ENCODE data around the gene ETV3L.

The ETV3L gene

DNA sequence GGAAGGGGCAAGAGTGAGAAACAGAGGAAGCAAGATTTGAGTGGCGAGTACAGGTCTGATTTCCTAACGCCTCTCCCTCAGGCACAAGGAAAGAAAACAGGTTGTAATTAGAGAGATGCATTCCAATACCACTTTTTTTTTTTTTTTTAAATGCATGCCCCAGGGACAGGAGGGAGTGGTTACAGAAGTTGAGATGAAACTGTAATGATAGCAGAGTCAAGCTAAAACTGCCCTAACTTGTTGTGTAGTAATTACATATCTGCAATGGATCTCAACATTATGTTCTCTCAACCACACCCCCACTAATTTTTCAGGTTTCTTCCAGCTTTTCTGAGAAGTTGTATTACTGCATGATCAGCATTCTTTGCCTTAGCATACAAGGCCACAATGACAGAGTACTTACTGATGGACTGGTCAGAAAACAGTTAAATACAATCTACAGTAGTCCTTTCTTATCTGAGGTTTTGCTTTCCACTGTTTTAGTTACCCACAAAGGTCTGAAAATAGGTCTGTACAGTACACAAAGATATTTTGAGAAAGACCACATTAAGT lies 33.1 kb upstream of the ETV3L start:
- DNase-seq (ENCODE audit: low read depth in 3 of 3, low spot score in 1 of 3), result no peak

DNA sequence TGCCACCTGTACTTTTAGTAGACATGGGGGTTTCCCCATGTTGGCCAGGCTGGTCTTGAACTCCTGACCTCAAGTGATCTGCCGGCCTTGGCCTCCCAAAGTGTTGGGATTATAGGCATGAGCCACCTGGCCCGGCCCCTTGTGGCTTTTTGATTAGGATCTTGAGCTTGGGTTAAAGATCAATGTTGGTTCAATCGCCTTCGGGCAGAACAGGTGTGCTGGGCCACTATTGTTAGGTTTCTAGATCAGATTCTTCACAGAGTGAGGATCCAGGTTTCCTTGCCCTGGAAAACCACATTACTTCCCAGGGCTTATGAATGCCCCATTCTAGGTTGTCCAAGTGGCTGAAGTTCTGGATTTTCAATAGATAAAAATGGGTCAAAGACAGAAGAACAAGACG lies 32.5 kb upstream of the ETV3L start:
- DNase-seq (ENCODE audit: low read depth in 3 of 3, low spot score in 1 of 3), result no peak

- DNase-seq (ENCODE audit: low read depth in 3 of 3, low spot score in 1 of 3), result no peak
Measured at GRCh38 chr1:157131281-157131680, 31.7 kb upstream of the ETV3L start.

GRCh38 chr1:157124855-157125254 lies 25.2 kb upstream of the ETV3L start:
- DNase-seq (ENCODE audit: low read depth in 3 of 3, low spot score in 1 of 3), result no peak

DNA sequence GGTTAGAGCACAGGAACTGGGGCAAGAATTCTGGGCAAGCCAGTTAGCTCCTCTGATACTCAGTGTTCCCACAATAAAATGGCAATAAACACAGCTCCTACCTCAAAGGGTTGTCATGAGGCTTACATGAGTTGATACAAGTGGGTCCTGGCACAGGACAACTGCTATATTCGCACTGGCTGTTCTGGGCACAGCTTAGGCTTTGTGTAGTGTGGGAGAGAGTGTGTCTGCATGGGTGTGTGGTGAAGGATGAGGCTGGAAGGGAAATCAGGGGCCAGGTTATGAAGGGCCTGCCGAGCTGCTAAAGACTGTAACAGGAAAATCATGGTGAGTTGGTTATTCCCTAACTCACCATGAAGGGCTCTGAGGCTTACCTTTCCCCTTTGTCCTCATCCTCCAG lies 19.8 kb upstream of the ETV3L start:
- DNase-seq (ENCODE audit: low read depth in 3 of 3, low spot score in 1 of 3), result no peak

DNA sequence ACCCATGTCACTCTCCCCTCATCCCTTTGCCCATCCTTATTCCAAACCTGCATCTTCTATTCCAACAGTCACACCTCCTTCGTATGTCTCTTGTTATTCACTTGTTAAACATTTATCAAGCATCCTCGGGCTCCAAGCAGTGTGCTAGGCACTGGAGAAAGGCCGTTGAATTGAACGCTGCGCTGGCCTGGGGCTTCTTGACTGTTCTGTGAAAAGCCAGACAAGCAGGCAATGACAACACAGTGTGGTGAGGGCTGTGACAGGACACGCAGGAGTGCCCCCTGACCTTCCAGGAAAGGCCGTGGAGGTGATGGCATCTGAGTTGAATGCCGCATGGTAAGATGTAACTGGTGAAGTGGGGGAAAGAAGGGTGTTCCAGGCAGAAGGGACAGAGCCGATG lies 19.4 kb upstream of the ETV3L start:
- DNase-seq (ENCODE audit: low read depth in 3 of 3, low spot score in 1 of 3), result no peak

- DNase-seq (ENCODE audit: low read depth in 3 of 3, low spot score in 1 of 3), result no peak
Measured at GRCh38 chr1:157117527-157118057, 18.0 kb upstream of the ETV3L start.

DNA sequence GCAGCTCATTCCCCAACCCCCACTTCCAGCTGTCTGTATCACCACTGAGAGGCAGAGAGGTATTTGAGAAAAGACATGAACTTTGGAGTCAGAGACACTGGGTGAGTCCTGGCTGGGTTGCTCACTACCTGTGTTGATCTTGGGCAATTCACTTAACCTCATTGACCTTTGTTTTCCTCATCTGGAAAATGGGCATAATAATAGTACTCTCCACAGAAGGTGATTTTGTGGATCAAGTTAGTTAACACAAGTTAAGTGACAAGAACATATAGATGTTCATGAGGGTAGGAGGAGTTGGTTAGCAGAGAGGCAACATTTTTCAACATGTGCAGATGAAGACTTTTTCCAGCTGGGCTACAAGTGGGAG lies 17.1 kb upstream of the ETV3L start:
- DNase-seq (ENCODE audit: low read depth in 3 of 3, low spot score in 1 of 3), result no peak

DNA sequence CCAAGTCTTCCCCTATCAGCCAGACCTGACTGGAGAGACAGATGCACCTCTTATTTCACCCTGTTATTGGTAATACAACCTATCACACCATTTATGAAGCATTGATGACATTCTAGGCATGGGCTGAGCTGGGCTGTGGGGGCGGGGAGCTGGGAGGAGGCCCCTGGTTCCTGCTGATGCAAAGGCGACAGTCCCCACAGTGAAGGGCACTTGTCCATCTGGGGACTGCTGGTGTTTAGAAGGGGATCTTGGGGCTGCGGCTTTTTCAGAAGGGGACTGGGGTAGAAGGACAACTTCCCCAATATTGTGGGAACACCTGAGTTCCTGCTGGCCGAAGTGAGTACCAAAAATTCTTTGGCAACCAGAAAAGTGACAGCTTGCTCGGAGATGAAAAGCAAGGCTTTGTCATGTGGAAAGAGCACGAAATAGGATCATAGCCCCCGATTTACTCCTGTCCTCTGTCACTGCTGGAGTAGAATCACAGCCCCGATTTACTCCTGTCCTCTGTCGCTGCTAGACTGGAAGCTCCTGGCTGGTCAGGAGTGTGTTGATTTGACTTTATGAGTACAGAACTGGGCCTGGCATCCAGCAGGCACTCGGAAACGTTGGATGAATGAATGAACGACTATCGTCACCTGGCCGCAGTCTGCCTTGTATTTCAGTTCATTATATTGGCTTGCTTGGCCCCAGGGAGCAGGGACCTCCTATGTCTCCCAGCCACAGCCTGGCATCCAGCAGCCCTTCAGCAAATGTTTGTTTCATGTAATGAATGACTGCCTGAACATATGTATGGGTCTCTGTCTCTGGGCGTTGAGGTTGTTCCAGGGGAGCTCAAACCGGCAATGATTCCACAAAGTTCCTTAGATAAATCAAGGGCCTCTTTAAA lies 16.5 kb upstream of the ETV3L start:
- DNase-seq (ENCODE audit: low read depth in 3 of 3, low spot score in 1 of 3), result no peak

GRCh38 chr1:157115429-157115838 lies 15.8 kb upstream of the ETV3L start:
- no peak for DNase-seq (ENCODE audit: low read depth in 3 of 3, low spot score in 1 of 3)

- DNase-seq (ENCODE audit: low read depth in 3 of 3, low spot score in 1 of 3), result no peak
Measured at GRCh38 chr1:157114183-157115121, 14.8 kb upstream of the ETV3L start.

- no peak for DNase-seq (ENCODE audit: low read depth in 3 of 3, low spot score in 1 of 3)
Measured at GRCh38 chr1:157113631-157114030, 14.0 kb upstream of the ETV3L start.

- DNase-seq (ENCODE audit: low read depth in 3 of 3, low spot score in 1 of 3), result no peak
Measured at GRCh38 chr1:157113106-157113505, 13.5 kb upstream of the ETV3L start.

DNA sequence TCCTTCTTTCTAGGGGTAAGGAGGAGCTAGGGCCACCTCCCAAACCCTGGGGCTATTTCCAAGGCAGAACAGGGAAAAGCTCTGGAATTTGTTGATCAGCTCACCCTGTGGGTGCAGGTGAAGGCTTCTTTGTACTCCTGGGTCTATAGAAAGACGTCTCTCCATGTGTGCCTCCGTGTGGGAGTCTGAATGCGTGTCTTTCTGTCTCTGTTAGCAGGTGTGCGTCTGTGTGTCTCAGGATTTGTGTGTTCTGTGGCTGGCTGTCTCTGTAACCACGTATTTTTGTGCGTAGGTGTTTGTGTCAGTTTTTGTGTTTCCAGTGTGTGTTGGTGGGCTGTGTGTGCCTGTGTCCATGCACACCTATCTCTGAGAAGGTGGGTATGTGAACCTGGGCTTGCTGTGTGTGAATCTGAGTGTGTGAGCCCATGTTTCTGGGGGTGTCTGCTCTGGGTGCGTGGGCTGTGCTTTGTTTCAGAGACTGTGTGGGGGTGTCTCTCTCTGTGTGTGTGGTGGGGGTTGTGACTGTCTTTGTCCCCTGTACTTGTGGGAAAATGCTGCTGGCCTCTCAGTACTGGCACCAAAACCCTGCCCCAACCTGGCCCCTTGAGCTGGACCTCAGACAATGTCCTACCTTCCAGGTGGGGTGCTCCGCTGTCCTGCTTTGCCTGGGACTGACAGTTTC lies 12.7 kb upstream of the ETV3L start:
- DNase-seq (ENCODE audit: low read depth in 3 of 3, low spot score in 1 of 3), result no peak

DNA sequence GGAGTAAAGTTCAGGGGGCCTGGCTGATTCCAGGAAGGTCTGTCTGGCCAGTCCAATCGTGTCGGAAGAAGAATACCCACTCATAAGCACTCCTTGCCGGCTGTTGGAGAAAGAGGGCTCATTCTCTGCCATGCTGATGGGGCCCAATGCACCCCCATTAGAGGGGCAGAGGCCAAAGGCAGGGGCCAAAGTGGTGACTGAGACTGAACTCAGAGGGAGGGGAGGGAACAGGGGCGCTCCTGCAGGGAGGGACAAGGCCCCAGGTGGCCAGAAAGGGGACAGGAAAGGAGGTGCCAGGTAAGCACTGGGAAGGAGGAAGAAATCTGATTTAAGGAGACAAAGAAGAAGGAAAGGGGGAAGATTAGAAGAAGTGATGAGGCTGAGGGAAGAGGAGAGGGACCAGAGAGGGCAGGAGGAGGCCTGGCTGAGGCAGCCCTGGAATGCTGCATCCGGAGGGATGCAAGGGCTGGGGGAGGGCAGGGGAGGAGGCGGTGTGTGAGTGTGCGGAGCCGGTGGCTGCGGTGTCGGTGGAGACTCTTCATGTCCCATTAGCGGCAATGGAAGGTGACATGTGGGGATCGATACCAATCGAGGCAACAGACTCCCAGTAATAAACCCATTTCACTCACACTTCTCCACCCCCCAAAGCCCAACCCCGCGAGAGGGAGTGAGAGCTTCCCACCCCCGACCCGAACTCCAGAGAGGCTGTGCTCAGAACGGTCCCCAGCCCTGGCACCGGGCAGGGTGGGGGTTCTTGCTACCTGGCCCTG lies 12.0 kb upstream of the ETV3L start:
- DNase-seq (ENCODE audit: low read depth in 3 of 3, low spot score in 1 of 3), result no peak

DNA sequence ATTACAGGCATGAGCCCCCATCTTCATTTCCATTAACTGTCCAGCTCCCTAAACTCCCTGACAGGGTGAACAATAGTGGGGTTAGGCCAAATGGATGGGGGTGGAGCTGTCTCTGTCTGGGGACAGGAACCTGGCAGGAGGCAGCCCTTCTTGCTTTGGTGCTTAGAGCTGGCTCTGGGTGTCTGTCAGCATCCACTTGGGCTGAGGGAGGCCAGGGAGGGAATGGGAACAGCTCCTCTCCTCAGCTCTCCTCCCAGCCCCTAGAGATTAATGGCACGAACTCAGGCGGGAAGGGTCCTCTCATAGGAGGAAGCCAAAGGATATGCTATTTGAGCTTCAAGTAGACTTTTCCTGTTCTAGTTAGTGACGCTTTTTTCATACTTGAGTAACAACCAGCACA lies 11.1 kb upstream of the ETV3L start:
- DNase-seq (ENCODE audit: low read depth in 3 of 3, low spot score in 1 of 3), result no peak

- no peak for DNase-seq (ENCODE audit: low read depth in 3 of 3, low spot score in 1 of 3)
Measured at GRCh38 chr1:157110003-157110402, 10.4 kb upstream of the ETV3L start.

- no peak for DNase-seq (ENCODE audit: low read depth in 3 of 3, low spot score in 1 of 3)
Measured at GRCh38 chr1:157108448-157108847, 8.8 kb upstream of the ETV3L start.

DNA sequence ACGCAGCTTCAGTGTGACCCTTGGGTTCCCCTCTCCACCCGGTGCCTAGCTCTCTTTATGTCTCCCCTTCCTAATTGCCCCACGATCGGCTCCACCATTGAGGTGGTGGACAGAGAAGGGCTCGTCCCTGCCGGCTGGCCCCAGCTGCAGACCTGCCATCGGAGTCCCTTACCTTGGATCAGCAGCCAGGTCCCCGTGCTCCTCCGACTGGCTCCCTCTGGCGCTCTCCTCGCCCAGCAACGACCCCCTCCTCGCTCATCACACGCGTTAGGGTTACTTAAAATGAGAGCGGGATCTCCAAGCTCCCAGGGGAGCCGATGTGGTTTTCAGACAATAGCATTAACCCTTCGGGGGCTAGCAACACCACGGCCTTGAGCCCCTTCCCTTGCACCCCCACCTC lies 8.1 kb upstream of the ETV3L start:
- DNase-seq (ENCODE audit: low read depth in 3 of 3, low spot score in 1 of 3), result no peak

- DNase-seq (ENCODE audit: low read depth in 3 of 3, low spot score in 1 of 3), result no peak
Measured at GRCh38 chr1:157106813-157107189, 7.2 kb upstream of the ETV3L start.

Data from stimulated activated CD4-positive, alpha-beta T cell treated with anti-CD3 and anti-CD28 coated beads, TNF-alpha, amount 100 ng/mL, for 1 hour (primary cell).